ENCODE results near the gene YIPF3. TPM values are rescaled to one million over a fixed set of nuclear protein-coding genes. Genes with fewer than 3 reads are reported as not detected.
"Not testable (repeated sequence)": the region's sequence is repeated elsewhere in the genome, so short reads cannot be mapped to it uniquely, and the experiment has no call there.

The YIPF3 gene
- total and polyA plus RNA-seq, 4 donors, result 81.3 to 119 (median 96.2) TPM

GRCh38 chr6:43547222-43547621 is 30.5 kb upstream of the YIPF3 start:
- no peaks in the 10 kb centered on the region for H3K4me1 ChIP-seq (ENCODE audit: control insufficient read depth in 5 of 5, insufficient read depth in 5 of 5, low read length in 5 of 5)
- H3K4me3 ChIP-seq, result no peak overlapping the region
- WGBS, 2 donors, result 86 to 92% methylated on average over 3 of the region's 3 CpGs
- no peak overlapping the region for H3K27ac ChIP-seq (ENCODE audit: low read depth in 1 of 2, low read length in 1 of 2)
- H3K27me3 ChIP-seq (ENCODE audit: control insufficient read depth in 3 of 3, insufficient read depth in 3 of 3, low read length in 2 of 3), result no peaks in the 10 kb centered on the region
- ATAC-seq (ENCODE audit: insufficient read depth, low FRiP score), result no peak
- no peak overlapping the region for H3K9ac ChIP-seq (ENCODE audit: insufficient read depth in 1 of 2, low read length in 2 of 2)
- DNase-seq, result no peak
- H3K36me3 ChIP-seq (ENCODE audit: control insufficient read depth in 4 of 4, insufficient read depth in 4 of 4, low read length in 4 of 4), result peaks cover 14 to 48% (median 23%) of the 10 kb centered on the region in 4 donors
- no peak for TF ChIP-seq CTCF (IDR thresholded peaks at IDR 0.05; ENCODE audit: control extremely low read depth, extremely low read depth)
- H3K9me3 ChIP-seq (ENCODE audit: control insufficient read depth in 4 of 4, insufficient read depth in 3 of 4, low read length in 3 of 4), result no peaks in the 10 kb centered on the region

GRCh38 chr6:43544461-43544860 is 27.7 kb upstream of the YIPF3 start:
- Histone ChIP-seq H3K9ac (ENCODE audit: insufficient read depth in 1 of 2, low read length in 2 of 2) (no peak overlapping the region), H3K4me1 (ENCODE audit: control insufficient read depth in 5 of 5, insufficient read depth in 5 of 5, low read length in 5 of 5) (no peaks in the 10 kb centered on the region), H3K27me3 (ENCODE audit: control insufficient read depth in 3 of 3, insufficient read depth in 3 of 3, low read length in 2 of 3) (no peaks in the 10 kb centered on the region), H3K4me3 (no peak overlapping the region), H3K9me3 (ENCODE audit: control insufficient read depth in 4 of 4, insufficient read depth in 3 of 4, low read length in 3 of 4) (no peaks in the 10 kb centered on the region), H3K36me3 (ENCODE audit: control insufficient read depth in 4 of 4, insufficient read depth in 4 of 4, low read length in 4 of 4) (peaks cover 3 to 42% (median 15%) of the 10 kb centered on the region in 4 donors), H3K27ac (ENCODE audit: low read depth in 1 of 2, low read length in 1 of 2) (no peak overlapping the region)
- no peak for TF ChIP-seq CTCF (IDR thresholded peaks at IDR 0.05; ENCODE audit: control extremely low read depth, extremely low read depth)
- ATAC-seq (ENCODE audit: insufficient read depth, low FRiP score), result no peak
- no peak for DNase-seq
- WGBS, 2 donors, result 81 to 85% methylated on average over 4 of the region's 4 CpGs

- no peak for TF ChIP-seq CTCF (IDR thresholded peaks at IDR 0.05; ENCODE audit: control extremely low read depth, extremely low read depth)
- ATAC-seq (ENCODE audit: insufficient read depth, low FRiP score) (no peak), DNase-seq (no peak)
- Histone ChIP-seq H3K36me3 (ENCODE audit: control insufficient read depth in 4 of 4, insufficient read depth in 4 of 4, low read length in 4 of 4) (peaks cover 3 to 28% (median 12%) of the 10 kb centered on the region in 4 donors), H3K4me3 (no peak overlapping the region), H3K9ac (ENCODE audit: insufficient read depth in 1 of 2, low read length in 2 of 2) (no peak overlapping the region), H3K27me3 (ENCODE audit: control insufficient read depth in 3 of 3, insufficient read depth in 3 of 3, low read length in 2 of 3) (no peaks in the 10 kb centered on the region), H3K9me3 (ENCODE audit: control insufficient read depth in 4 of 4, insufficient read depth in 3 of 4, low read length in 3 of 4) (no peaks in the 10 kb centered on the region), H3K27ac (ENCODE audit: low read depth in 1 of 2, low read length in 1 of 2) (no peak overlapping the region), H3K4me1 (ENCODE audit: control insufficient read depth in 5 of 5, insufficient read depth in 5 of 5, low read length in 5 of 5) (no peaks in the 10 kb centered on the region)
- 95 to 97% methylated on average over 8 of the region's 8 CpGs for WGBS, 2 donors
These were observed 25.2 kb upstream of the YIPF3 start for GRCh38 chr6:43541774-43542471.

- WGBS, 2 donors, result 97 to 99% methylated on average over 5 of the region's 5 CpGs
- Histone ChIP-seq H3K9me3 (ENCODE audit: control insufficient read depth in 4 of 4, insufficient read depth in 3 of 4, low read length in 3 of 4) (no peaks in the 10 kb centered on the region), H3K4me3 (no peak overlapping the region), H3K27ac (ENCODE audit: low read depth in 1 of 2, low read length in 1 of 2) (no peak overlapping the region), H3K4me1 (ENCODE audit: control insufficient read depth in 5 of 5, insufficient read depth in 5 of 5, low read length in 5 of 5) (no peaks in the 10 kb centered on the region), H3K36me3 (ENCODE audit: control insufficient read depth in 4 of 4, insufficient read depth in 4 of 4, low read length in 4 of 4) (peaks cover 3 to 18% (median 11%) of the 10 kb centered on the region in 4 donors), H3K27me3 (ENCODE audit: control insufficient read depth in 3 of 3, insufficient read depth in 3 of 3, low read length in 2 of 3) (no peaks in the 10 kb centered on the region), H3K9ac (ENCODE audit: insufficient read depth in 1 of 2, low read length in 2 of 2) (no peak overlapping the region)
- DNase-seq (no peak), ATAC-seq (ENCODE audit: insufficient read depth, low FRiP score) (no peak)
- TF ChIP-seq CTCF (IDR thresholded peaks at IDR 0.05; ENCODE audit: control extremely low read depth, extremely low read depth), result no peak
These were observed 23.8 kb upstream of the YIPF3 start for GRCh38 chr6:43540507-43540906.

GRCh38 chr6:43539409-43539808 is 22.7 kb upstream of the YIPF3 start:
- H3K4me3 ChIP-seq; H3K9me3 ChIP-seq (ENCODE audit: control insufficient read depth in 4 of 4, insufficient read depth in 3 of 4, low read length in 3 of 4); H3K9ac ChIP-seq (ENCODE audit: insufficient read depth in 1 of 2, low read length in 2 of 2); ATAC-seq (ENCODE audit: insufficient read depth, low FRiP score); H3K4me1 ChIP-seq (ENCODE audit: control insufficient read depth in 5 of 5, insufficient read depth in 5 of 5, low read length in 5 of 5); H3K27me3 ChIP-seq (ENCODE audit: control insufficient read depth in 3 of 3, insufficient read depth in 3 of 3, low read length in 2 of 3); DNase-seq; H3K27ac ChIP-seq (ENCODE audit: low read depth in 1 of 2, low read length in 1 of 2): not testable (repeated sequence)
- WGBS, 2 donors, result 97 to 98% methylated on average over 20 of the region's 20 CpGs
- H3K36me3 ChIP-seq (ENCODE audit: control insufficient read depth in 4 of 4, insufficient read depth in 4 of 4, low read length in 4 of 4), result peaks cover 3 to 14% (median 9%) of the 10 kb centered on the region in 4 donors

Measured in lung (tissue), 12 donors.